ENCODE measurements around the gene TANC1.
"Not testable (repeated sequence)": the region's sequence is repeated elsewhere in the genome, so short reads cannot be mapped to it uniquely, and the experiment has no call there.

Gene TANC1

GRCh38 chr2:159136391-159136790, 168.0 kb downstream of the TANC1 start:
- Histone ChIP-seq H3K27ac (no peak overlapping the region), H3K4me3 (ENCODE audit: low read depth in 1 of 2, low read length in 1 of 2) (no peak overlapping the region), H3K27me3 (no peaks in the 10 kb centered on the region), H3K9me3 (no peaks in the 10 kb centered on the region), H3K36me3 (no peaks in the 10 kb centered on the region), H3K4me1 (ENCODE audit: control insufficient read depth in 1 of 2, insufficient read depth in 1 of 2, low read depth in 1 of 2, low read length in 1 of 2) (no peaks in the 10 kb centered on the region)
- TF ChIP-seq CTCF (IDR thresholded peaks at IDR 0.05) = no peak

- H3K27ac ChIP-seq = no peak overlapping the region
- H3K4me3 ChIP-seq (ENCODE audit: low read depth in 1 of 2, low read length in 1 of 2) = no peak overlapping the region
- no peaks in the 10 kb centered on the region for H3K4me1 ChIP-seq (ENCODE audit: control insufficient read depth in 1 of 2, insufficient read depth in 1 of 2, low read depth in 1 of 2, low read length in 1 of 2)
- no peaks in the 10 kb centered on the region for H3K9me3 ChIP-seq
- H3K36me3 ChIP-seq = no peaks in the 10 kb centered on the region
- no peaks in the 10 kb centered on the region for H3K27me3 ChIP-seq
- TF ChIP-seq CTCF (IDR thresholded peaks at IDR 0.05) = no peak
These were observed 169.2 kb downstream of the TANC1 start for GRCh38 chr2:159137511-159138241.

GRCh38 chr2:159138642-159139182, 170.3 kb downstream of the TANC1 start:
- Histone ChIP-seq H3K27ac (no peak overlapping the region), H3K27me3 (no peaks in the 10 kb centered on the region), H3K9me3 (no peaks in the 10 kb centered on the region), H3K4me3 (ENCODE audit: low read depth in 1 of 2, low read length in 1 of 2) (no peak overlapping the region), H3K36me3 (no peaks in the 10 kb centered on the region), H3K4me1 (ENCODE audit: control insufficient read depth in 1 of 2, insufficient read depth in 1 of 2, low read depth in 1 of 2, low read length in 1 of 2) (no peaks in the 10 kb centered on the region)
- TF ChIP-seq CTCF (IDR thresholded peaks at IDR 0.05) = no peak

- no peaks in the 10 kb centered on the region for H3K4me1 ChIP-seq (ENCODE audit: control insufficient read depth in 1 of 2, insufficient read depth in 1 of 2, low read depth in 1 of 2, low read length in 1 of 2)
- no peaks in the 10 kb centered on the region for H3K36me3 ChIP-seq
- no peaks in the 10 kb centered on the region for H3K9me3 ChIP-seq
- TF ChIP-seq CTCF (IDR thresholded peaks at IDR 0.05) = no peak
- no peak overlapping the region for H3K4me3 ChIP-seq (ENCODE audit: low read depth in 1 of 2, low read length in 1 of 2)
- H3K27ac ChIP-seq = no peak overlapping the region
- H3K27me3 ChIP-seq = no peaks in the 10 kb centered on the region
These were observed 170.9 kb downstream of the TANC1 start for GRCh38 chr2:159139216-159139933.

GRCh38 chr2:159140070-159140769, 171.8 kb downstream of the TANC1 start:
- no peaks in the 10 kb centered on the region for H3K27me3 ChIP-seq
- no peak for TF ChIP-seq CTCF (IDR thresholded peaks at IDR 0.05)
- no peaks in the 10 kb centered on the region for H3K4me1 ChIP-seq (ENCODE audit: control insufficient read depth in 1 of 2, insufficient read depth in 1 of 2, low read depth in 1 of 2, low read length in 1 of 2)
- H3K4me3 ChIP-seq (ENCODE audit: low read depth in 1 of 2, low read length in 1 of 2) = no peak overlapping the region
- H3K9me3 ChIP-seq = no peaks in the 10 kb centered on the region
- H3K27ac ChIP-seq = no peak overlapping the region
- H3K36me3 ChIP-seq = no peaks in the 10 kb centered on the region

- H3K9me3 ChIP-seq; H3K4me3 ChIP-seq (ENCODE audit: low read depth in 1 of 2, low read length in 1 of 2); H3K27me3 ChIP-seq; H3K27ac ChIP-seq; H3K4me1 ChIP-seq (ENCODE audit: control insufficient read depth in 1 of 2, insufficient read depth in 1 of 2, low read depth in 1 of 2, low read length in 1 of 2); H3K36me3 ChIP-seq: not testable (repeated sequence)
These were observed 172.4 kb downstream of the TANC1 start for GRCh38 chr2:159140821-159141220.
